Esophagus muscularis mucosa (tissue), 4 donors: Measurements from ENCODE around the gene MCUR1. TPM values are rescaled to one million over a fixed set of nuclear protein-coding genes. Genes with fewer than 3 reads are reported as not detected.

Experiments
- DNase-seq: peaks from one replicate; pipeline ENCODE4 v3.0.0-alpha.2; 2017; ENCODE audit errors: extremely low spot score
- H3K27ac ChIP-seq, 4 donors: fragments of 200-600 bp; sonication (generic); replicated peaks in 1 of 4; 1 replicate in 3 of 4; 2 replicates in 1 of 4; pipeline ENCODE4 v1.5.1; 2016 to 2019; ENCODE audit warnings: mild to moderate bottlenecking in 1 of 4
- H3K27me3 ChIP-seq, 4 donors: fragments of 200-600 bp; sonication (generic); one replicate each; pipeline versions ENCODE4 v1.5.1 to v1.6.0; 2016 to 2019
- H3K36me3 ChIP-seq, 4 donors: fragments of 200-600 bp; sonication (generic); one replicate each; pipeline ENCODE4 v1.5.1; 2016 to 2019
- H3K4me1 ChIP-seq, 4 donors: fragments of 200-600 bp; sonication (generic); one replicate each; pipeline ENCODE4 v1.5.1; 2016 to 2019
- H3K4me3 ChIP-seq, 4 donors: fragments of 200-600 bp; sonication (generic); 1 replicate in 2 of 4; 2 replicates in 2 of 4; pipeline ENCODE4 v1.5.1; 2016 to 2019; ENCODE audit warnings: mild to moderate bottlenecking in 4 of 4, moderate library complexity in 1 of 4
- H3K9me3 ChIP-seq, 4 donors: fragments of 200-600 bp; sonication (generic); 1 replicate in 3 of 4; 2 replicates in 1 of 4; pipeline ENCODE4 v1.5.1; 2016 to 2019
- CTCF ChIP-seq, 3 experiments: fragments of 200-600 bp in 2 of 3; fragments of 450-650 bp in 1 of 3; sonication (generic) in 2 of 3; IDR thresholded peaks; one replicate each; pipeline ENCODE4 v1.5.1; 2017 to 2019; ENCODE audit warnings: antibody characterized with exemption in 3 of 3, mild to moderate bottlenecking in 2 of 3, moderate library complexity in 1 of 3
- EP300 ChIP-seq: sonication (generic); formaldehyde crosslinking; IDR thresholded peaks from one replicate; pipeline ENCODE4 v1.6.1; 2017; ENCODE audit warnings: antibody characterized with exemption
- POLR2A ChIP-seq: fragments of 450-650 bp; IDR thresholded peaks from one replicate; pipeline ENCODE4 v1.6.1; 2017; ENCODE audit warnings: antibody characterized with exemption, moderate library complexity, mild to moderate bottlenecking, low read depth
- POLR2AphosphoS5 ChIP-seq, 2 donors: sonication (generic); formaldehyde crosslinking; IDR thresholded peaks; one replicate each; pipeline ENCODE4 v1.6.1; 2017; ENCODE audit warnings: antibody characterized with exemption in 2 of 2
- WGBS: methylation state at CpG from one replicate; pipeline ENCODE4 v1.1.5; 2018; 5-methylcytosine and 5-hydroxymethylcytosine counted together
- intact Hi-C: fragments of 100-400 bp; cut with DNase I; formaldehyde crosslinking; loops from one replicate; pipeline ENCODE4 v1.15.1; 2023
- total RNA-seq, 4 donors: library from RNA; depleted of rRNA; stranded (reverse); fragments of >200 nt; gene quantifications; one replicate each; pipeline versions ENCODE4 v1.1.0 to v1.2.1, GENCODE V29; 2016

MCUR1 gene
- total RNA-seq, 4 donors from 2014 or later, result 7.8 to 19.1 (median 17.9) TPM

GRCh38 chr6:13812359-13812642 is 2.1 kb downstream of the MCUR1 start:
- WGBS, result 96% methylated on average over 5 of the region's 5 CpGs
- TF ChIP-seq POLR2A (no peak), CTCF (IDR thresholded peaks at IDR 0.05) (no peak), POLR2AphosphoS5 (IDR thresholded peaks at IDR 0.05) (no peak), EP300 (no peak)
- no peak for DNase-seq
- H3K27ac ChIP-seq, result peak overlapping the region in 2 of 4 donors; percentile 50 to 74
- no peaks in the 10 kb centered on the region for H3K36me3 ChIP-seq
- H3K4me3 ChIP-seq, result no peak overlapping the region
- no peaks in the 10 kb centered on the region for H3K9me3 ChIP-seq
- intact Hi-C loops, result loop anchor here (5.0 kb wide), 2 partner anchors 60 to 100 kb away; partner anchors contain the start of gene RANBP9
- no peaks in the 10 kb centered on the region for H3K27me3 ChIP-seq
- H3K4me1 ChIP-seq, result peaks cover 35 to 42% (median 39%) of the 10 kb centered on the region in 4 donors

DNA sequence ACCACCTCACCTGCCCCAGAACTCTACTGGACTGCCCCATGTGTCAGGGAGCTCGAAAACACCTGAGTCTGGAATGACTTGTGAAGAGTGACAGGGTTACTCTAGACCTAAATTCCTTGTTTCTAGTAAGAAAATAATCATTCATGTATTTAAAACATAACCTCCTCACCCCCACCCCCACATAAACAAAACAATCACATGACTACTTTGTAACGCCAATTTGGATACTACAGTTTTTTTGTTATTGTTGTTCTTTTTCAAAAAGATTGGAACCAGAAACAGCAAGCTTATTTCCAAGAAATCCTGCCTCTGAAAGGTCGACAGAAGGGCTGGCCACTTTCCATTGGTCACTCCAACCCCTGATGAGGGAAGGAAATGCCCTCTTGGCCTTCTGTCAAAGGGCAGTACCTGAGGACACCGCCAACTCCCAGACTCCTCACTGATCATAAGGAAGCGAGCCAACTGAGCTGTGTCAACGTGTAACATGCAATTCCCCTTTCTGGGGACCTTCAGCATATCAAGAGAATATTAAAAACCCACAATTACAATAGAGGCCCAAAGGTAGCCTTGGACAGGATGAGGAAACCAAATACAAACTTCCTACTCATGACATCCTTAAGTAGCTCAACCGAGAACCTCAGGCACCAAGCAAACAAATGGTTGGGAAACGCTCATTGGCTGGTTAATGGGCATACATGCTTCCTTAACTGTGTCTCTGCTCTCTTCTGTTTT is 2.6 kb downstream of the MCUR1 start:
- intact Hi-C loops, result loop anchor here (5.0 kb wide), 2 partner anchors 61 to 99 kb away; partner anchors contain the start of gene RANBP9
- Histone ChIP-seq H3K4me1 (peaks cover 35 to 42% (median 39%) of the 10 kb centered on the region in 4 donors), H3K4me3 (no peak overlapping the region), H3K9me3 (no peaks in the 10 kb centered on the region), H3K36me3 (peaks cover 0 to 3% (median under 1%) of the 10 kb centered on the region in 4 donors), H3K27me3 (no peaks in the 10 kb centered on the region), H3K27ac (peak overlapping the region; percentile 29 to 74 (median 54))
- no peak for DNase-seq
- TF ChIP-seq CTCF (IDR thresholded peaks at IDR 0.05), result no peak
- no peak for TF ChIP-seq POLR2AphosphoS5 (IDR thresholded peaks at IDR 0.05)
- TF ChIP-seq EP300, result no peak
- TF ChIP-seq POLR2A, result no peak
- whole genome bisulfite sequencing, result 78% methylated on average over 8 of the region's 8 CpGs

- Histone ChIP-seq H3K27me3 (no peaks in the 10 kb centered on the region), H3K27ac (peak overlapping the region in 3 of 4 donors; percentile 50 to 74 (median 57)), H3K36me3 (peaks cover 0 to 13% (median 7%) of the 10 kb centered on the region in 4 donors), H3K9me3 (no peaks in the 10 kb centered on the region), H3K4me3 (no peak overlapping the region), H3K4me1 (peaks cover 35 to 42% (median 39%) of the 10 kb centered on the region in 4 donors)
- no peak for DNase-seq
- intact Hi-C loops, result loop anchor here (5.0 kb wide), 2 partner anchors 61 to 99 kb away; partner anchors contain the start of gene RANBP9
- no peak for TF ChIP-seq CTCF (IDR thresholded peaks at IDR 0.05)
- no peak for TF ChIP-seq POLR2AphosphoS5 (IDR thresholded peaks at IDR 0.05)
- no peak for TF ChIP-seq EP300
- TF ChIP-seq POLR2A, result no peak
- 43% methylated on average over 3 of the region's 3 CpGs for WGBS
These were observed 3.5 kb downstream of the MCUR1 start for GRCh38 chr6:13810688-13811446.

- Histone ChIP-seq H3K9me3 (no peaks in the 10 kb centered on the region), H3K4me1 (peaks cover 32 to 33% (median 33%) of the 10 kb centered on the region in 4 donors), H3K27me3 (no peaks in the 10 kb centered on the region), H3K4me3 (no peak overlapping the region), H3K36me3 (peaks cover 0 to 27% (median 14%) of the 10 kb centered on the region in 4 donors), H3K27ac (no peak overlapping the region)
- 94% methylated on average over 4 of the region's 4 CpGs for WGBS
- no peak for DNase-seq
- no peak for TF ChIP-seq CTCF (IDR thresholded peaks at IDR 0.05)
- no peak for TF ChIP-seq EP300
- TF ChIP-seq POLR2AphosphoS5 (IDR thresholded peaks at IDR 0.05), result no peak
- no peak for TF ChIP-seq POLR2A
- intact Hi-C loops, result no loop called here
These were observed 5.6 kb downstream of the MCUR1 start for GRCh38 chr6:13808801-13809200.
